Measurements from ENCODE around the gene NHLRC1. TPM values are rescaled to one million over a fixed set of nuclear protein-coding genes. Genes with fewer than 3 reads are reported as not detected.

Gene NHLRC1
- total and polyA plus RNA-seq, 10 of the 15 experiments (the other 5 are each of a cell fraction or from before 2014, with no cell fraction given), result 0.04 to 0.22 (median 0.12) TPM; not detected in 2

GRCh38 chr6:18153311-18153703, 30.8 kb upstream of the NHLRC1 start:
- DNase-seq (ENCODE audit: low read depth, low spot score), result no peak
- Histone ChIP-seq H3K27me3 (replicated peaks in 1 of 2; ENCODE audit: control insufficient read depth in 2 of 2, insufficient read depth in 2 of 2, low read length in 1 of 2) (no peaks in the 10 kb centered on the region), H4K20me1 (ENCODE audit: control insufficient read depth, insufficient read depth) (no peaks in the 10 kb centered on the region), H3K9me3 (replicated peaks; ENCODE audit: control insufficient read depth, insufficient read depth, low read length) (no peaks in the 10 kb centered on the region), H3K9ac (ENCODE audit: control insufficient read depth, insufficient read depth, low read length) (no peak overlapping the region), H3K27ac (ENCODE audit: control insufficient read depth, insufficient read depth) (peak overlapping the region; percentile 18; the same call in 1 of the 2 replicates), H3K4me2 (ENCODE audit: control insufficient read depth, insufficient read depth) (peak overlapping the region; percentile 9), H2AFZ (ENCODE audit: control insufficient read depth, low read depth, low read length) (no peak overlapping the region; the same call in 1 of the 2 replicates), H3K4me1 (ENCODE audit: control insufficient read depth, insufficient read depth, low read length) (peaks cover 9% of the 10 kb centered on the region), H3K36me3 (ENCODE audit: control insufficient read depth in 2 of 2, insufficient read depth in 2 of 2, low read length in 1 of 2) (no peaks in the 10 kb centered on the region; a peak in 1 of 4 replicates), H3K4me3 (peak overlapping the region; percentile 85), H3K79me2 (ENCODE audit: control insufficient read depth, insufficient read depth, low read length) (peaks cover 6% of the 10 kb centered on the region)
- BruUV-seq (replicated peaks), result no TSS peak
- intact Hi-C loops (cut with micrococcal nuclease; ENCODE audit: unreplicated experiment), result loop anchor here (10.0 kb wide), 1 partner anchor 449 kb away; the partner anchor contains the start of gene NUP153
- RAD21 ChIA-PET (ENCODE audit: unreplicated experiment), result interaction anchor here (0.9 kb wide), 1 partner anchor 8 kb away, joined by 3 read pairs; no protein-coding TSS in a partner anchor
- CTCF ChIA-PET, result interaction anchor here (0.6 kb wide), 1 partner anchor 65 kb away, joined by 3 read pairs; no protein-coding TSS in a partner anchor
- no peak for ATAC-seq
- no peak for FAIRE-seq
- SMC1A ChIA-PET (ENCODE audit: uncharacterized antibody, unreplicated experiment), result interaction anchor here (1.0 kb wide), 2 partner anchors 105 to 288 kb away, joined by 3 read pairs; no protein-coding TSS in a partner anchor
- POLR2A ChIA-PET, result no interaction called here
- in situ Hi-C loops (cut with MboI), result loop anchor here (5.0 kb wide), 1 partner anchor 451 kb away; no protein-coding TSS in a partner anchor
- TF ChIP-seq IRF3 (IDR thresholded peaks at IDR 0.05), result no peak
- TF ChIP-seq MYB (IDR thresholded peaks at IDR 0.05; ENCODE audit: borderline replicate concordance, low read depth, low read length), result no peak
- TF ChIP-seq FOS (IDR thresholded peaks at IDR 0.05; ENCODE audit: borderline replicate concordance, extremely low read depth, insufficient read length), result no peak
- no peak for TF ChIP-seq EED (IDR thresholded peaks at IDR 0.05; ENCODE audit: low read depth)
- no peak for TF ChIP-seq ATF7 (IDR thresholded peaks at IDR 0.05; ENCODE audit: low read depth)
- TF ChIP-seq NR2C1 (IDR thresholded peaks at IDR 0.05), result no peak
- no peak for TF ChIP-seq ZNF207 (IDR thresholded peaks at IDR 0.05; ENCODE audit: borderline replicate concordance)

Data from GM12878 (cell line).